T47D (cell line): ENCODE measurements around the gene GFY.
A peak's percentile ranks its signal among the peaks of the same experiment; 100 is the strongest.

Experiments
- DNase-seq, 2 experiments: peaks; one replicate each; pipeline versions ENCODE4 v3.0.0 to v3.0.0-alpha.2; 2011 to 2012; ENCODE audit warnings: low read depth in 1 of 2, low spot score in 1 of 2
- JUND ChIP-seq: IDR thresholded peaks from 2 replicates; pipeline ENCODE4 v1.6.1; 2012; ENCODE audit warnings: low read depth
- in situ Hi-C: cut with HindIII; loops from 2 replicates; pipeline ENCODE4 v1.10.0; 2016; ENCODE audit warnings: low sequenced_read_pairs, low pct_unique_long_range_greater_than_20kb

The GFY gene

DNA sequence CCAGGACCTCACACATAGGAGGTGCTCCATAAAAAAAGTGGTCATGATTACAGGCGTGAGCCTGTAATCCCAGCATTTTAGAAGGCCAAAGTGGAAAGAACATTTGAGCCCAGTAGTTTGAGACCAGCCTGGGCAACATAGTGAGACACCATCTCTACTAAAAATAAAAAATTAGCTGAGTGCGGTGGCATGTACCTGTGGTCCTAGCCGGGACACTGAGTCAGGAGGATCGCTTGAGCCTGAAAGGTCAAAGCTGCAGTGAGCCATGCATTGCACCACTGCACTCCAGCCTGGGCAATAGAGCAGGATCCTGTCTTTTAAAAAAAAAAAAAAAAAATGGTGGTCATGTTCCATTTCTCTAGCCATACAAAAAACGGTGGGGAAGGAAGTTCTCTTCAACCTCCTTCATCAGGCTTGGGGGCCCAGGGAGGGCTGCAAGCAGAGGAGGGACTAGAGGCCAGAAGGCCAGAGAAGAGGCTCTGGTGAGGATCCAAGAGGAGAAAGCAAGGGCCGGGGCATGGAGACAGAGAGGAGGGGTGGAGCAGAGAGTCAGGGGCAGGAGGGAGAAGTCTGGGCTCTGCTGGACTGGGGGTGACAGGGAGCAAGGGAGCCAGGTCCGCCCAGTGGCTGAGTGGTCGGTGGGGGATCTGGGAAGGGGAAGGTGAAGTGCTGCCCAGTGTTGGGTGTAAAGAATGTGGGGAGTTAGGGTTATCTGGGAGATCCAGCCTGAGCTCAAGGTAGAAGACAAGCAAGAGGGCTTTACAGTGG is 28.3 kb upstream of the GFY start:
- in situ Hi-C loops = no loop called here
- no peak for TF ChIP-seq JUND
- no peak for DNase-seq

- in situ Hi-C loops = no loop called here
- DNase-seq = no peak
- no peak for TF ChIP-seq JUND
These were observed 27.1 kb upstream of the GFY start for GRCh38 chr19:49398001-49398615.

- in situ Hi-C loops = no loop called here
- no peak for DNase-seq
- TF ChIP-seq JUND = no peak
These were observed 26.3 kb upstream of the GFY start for GRCh38 chr19:49398931-49399330.

- TF ChIP-seq JUND = no peak
- no peak for DNase-seq
- in situ Hi-C loops = no loop called here
These were observed 25.2 kb upstream of the GFY start for GRCh38 chr19:49400029-49400428.

DNA sequence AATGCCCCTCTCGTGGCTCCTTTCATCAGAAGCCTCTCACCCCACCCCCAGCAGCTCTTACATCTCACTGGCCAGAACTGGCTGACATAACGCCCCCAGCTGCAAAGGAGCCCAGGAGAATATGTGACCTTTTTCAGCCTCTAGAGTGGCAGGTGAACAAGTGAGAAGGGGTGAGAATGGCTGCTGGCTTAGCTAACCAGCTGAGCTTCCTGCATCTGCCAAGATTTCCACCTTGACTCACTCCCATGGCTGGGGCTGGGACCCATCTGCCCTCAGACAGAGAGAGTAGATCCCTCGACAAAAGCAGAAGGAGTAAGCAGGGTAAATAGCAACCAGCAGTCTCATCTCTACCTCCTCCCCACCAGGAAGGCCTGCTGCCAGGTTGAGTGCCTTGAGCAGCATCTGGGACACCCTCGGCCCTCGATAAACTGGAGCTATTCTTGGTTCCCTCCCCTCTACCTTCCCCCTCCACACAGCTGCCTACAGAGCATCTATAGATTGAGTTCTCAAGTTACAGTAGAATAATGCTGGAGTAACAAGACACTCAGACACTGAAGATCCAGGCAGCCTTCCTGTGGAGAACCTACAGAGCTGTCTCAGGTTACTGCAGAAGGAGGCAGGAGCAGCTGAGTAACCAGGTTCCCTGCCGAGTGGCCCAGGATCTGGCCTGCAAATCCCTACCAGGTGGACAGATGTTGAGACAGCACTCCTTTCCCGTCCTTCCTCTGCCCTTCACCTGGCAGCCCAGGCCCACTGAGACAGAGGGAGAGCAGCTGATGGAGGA is 21.6 kb upstream of the GFY start:
- in situ Hi-C loops = no loop called here
- peak in 1 of 2 experiments; percentile 64 for DNase-seq
- no peak for TF ChIP-seq JUND

DNA sequence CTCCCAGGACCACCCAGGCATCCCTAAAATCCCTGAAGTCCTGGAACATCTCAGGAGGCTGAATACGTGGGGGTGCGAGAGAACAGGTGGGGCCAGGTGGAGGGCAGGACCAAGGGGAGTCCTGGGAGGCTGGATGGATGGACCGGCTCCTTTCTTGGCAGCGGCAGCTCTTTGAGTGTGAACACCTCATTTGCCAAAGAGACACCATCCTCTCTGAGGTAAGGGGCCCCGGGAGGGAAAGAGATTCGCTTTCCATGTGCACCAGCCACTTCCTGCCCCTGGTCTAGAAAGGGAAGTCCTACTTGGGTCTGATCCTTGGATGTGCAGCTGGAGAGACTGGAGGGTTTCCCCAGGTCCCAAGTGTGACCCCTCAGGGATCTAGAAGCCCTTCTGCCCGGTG is 18.1 kb upstream of the GFY start:
- TF ChIP-seq JUND = no peak
- in situ Hi-C loops = no loop called here
- no peak for DNase-seq

DNA sequence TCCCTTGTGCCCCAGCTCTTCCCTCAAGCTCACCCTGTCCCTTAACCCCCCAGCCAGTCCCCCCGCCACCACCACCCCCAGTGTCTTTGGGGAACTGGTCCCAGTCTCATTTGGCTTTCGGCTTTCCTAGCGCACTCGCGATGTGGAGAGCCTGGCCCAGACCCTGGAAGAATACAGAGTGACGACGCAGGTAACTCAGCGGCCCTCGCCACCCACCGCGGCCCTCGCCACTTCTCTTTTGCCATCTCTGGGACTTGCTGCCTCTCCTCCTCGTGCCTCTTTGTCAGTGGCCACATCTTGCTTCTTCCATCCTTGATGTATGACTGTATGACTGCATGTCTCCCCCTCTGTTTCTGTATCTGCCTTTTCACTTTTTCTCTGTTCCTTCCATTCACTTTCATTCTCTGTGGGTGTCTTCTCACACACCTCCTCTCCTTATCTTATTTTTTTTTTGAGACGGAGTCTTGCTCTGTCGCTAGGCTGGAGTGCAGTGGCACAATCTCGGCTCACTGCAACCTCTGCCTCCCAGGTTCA is 17.6 kb upstream of the GFY start:
- no peak for TF ChIP-seq JUND
- in situ Hi-C loops = no loop called here

GRCh38 chr19:49408816-49409440 is 16.3 kb upstream of the GFY start:
- no peak for DNase-seq
- in situ Hi-C loops = no loop called here
- TF ChIP-seq JUND = no peak

More for the DNA sequence above, 17.6 kb upstream of the GFY start:
- no peak for DNase-seq

DNA sequence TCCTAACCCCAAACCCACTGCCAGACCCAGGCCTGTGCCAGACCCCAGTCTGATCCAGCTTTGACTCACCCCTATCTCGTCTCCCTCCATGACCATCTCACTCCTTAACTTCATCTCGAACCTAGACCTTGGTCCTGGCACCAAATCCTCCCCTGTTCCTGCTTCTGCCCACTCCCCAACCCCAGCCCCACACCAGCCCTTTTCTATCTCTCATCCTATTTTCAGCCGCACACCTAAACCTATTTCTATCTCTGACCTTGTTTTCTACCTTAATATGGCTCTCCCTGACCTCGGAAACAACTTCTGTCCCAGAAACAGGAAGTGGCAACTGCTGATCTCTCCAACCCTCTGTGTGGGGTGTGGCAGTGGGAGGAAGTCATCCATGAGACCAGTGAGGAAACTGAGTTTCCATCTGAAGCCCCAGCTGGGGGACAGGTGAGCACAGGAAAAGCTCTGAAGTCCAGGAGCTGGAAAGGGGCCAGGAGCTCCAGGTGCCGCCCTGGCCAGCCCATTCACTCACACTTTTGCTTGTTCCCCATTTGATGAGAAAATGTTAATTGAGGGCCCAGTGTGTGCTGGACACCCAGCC is 15.7 kb upstream of the GFY start:
- in situ Hi-C loops = no loop called here
- DNase-seq = no peak

GRCh38 chr19:49411681-49412326 is 13.4 kb upstream of the GFY start:
- in situ Hi-C loops = no loop called here
- no peak for DNase-seq
- TF ChIP-seq JUND = no peak

More for the DNA sequence above, 15.7 kb upstream of the GFY start:
- TF ChIP-seq JUND = no peak

DNA sequence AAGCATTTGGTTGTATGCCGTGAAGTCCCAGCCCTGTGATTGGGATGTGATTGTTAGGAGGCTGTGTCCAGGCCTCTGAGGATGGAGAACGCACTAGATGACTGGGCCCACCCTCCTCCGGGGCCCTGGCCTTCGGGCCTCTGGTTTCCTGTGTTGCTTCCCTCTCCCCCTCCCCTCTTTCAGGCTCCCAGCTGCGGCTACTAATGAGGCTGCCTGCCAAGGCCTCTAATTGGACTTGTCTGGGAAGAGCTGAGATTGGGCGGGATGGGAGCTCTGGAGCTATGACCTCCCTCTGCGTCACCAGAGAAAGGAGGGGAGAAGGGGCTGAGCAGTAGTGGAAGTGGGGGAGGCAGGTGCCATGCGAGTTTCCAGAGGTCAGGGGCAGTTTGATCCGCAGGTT is 11.8 kb upstream of the GFY start:
- in situ Hi-C loops = no loop called here
- TF ChIP-seq JUND = no peak
- DNase-seq = no peak

DNA sequence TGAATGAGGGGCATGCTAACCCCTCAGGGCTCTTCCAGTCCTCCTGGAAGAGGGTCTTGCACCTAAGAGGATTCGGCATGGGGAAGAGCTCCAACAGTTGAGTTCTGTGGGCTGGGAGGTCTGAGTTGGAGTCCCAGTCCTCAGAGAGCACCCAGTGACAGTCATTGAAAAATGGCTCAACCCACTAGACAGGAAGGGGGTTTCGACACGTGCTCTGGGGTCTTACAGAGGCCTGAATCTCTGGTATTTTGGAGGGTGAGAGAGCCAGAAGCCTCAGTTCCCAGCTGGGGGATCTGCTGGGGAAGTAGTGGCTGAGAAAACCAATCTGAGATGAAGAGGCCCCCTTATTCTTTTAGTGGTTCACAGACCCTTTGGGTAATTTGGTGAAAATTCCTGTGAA is 10.9 kb upstream of the GFY start:
- DNase-seq = no peak
- in situ Hi-C loops = no loop called here
- TF ChIP-seq JUND = no peak
